HepG2 (cell line): Measurements from ENCODE around the gene SALL2. TPM values are rescaled to one million over a fixed set of nuclear protein-coding genes. Genes with fewer than 3 reads are reported as not detected.

Experiments
- DR1 ChIP-seq: sonication (generic); formaldehyde crosslinking; IDR thresholded peaks from 2 replicates; pipeline ENCODE4 v1.8.0; 2021; ENCODE audit warnings: mild to moderate bottlenecking, missing genetic modification reagents, inconsistent platforms
- FLYWCH1 ChIP-seq: sonication (generic); formaldehyde crosslinking; IDR thresholded peaks from 2 replicates; pipeline ENCODE4 v1.8.1; 2023; ENCODE audit warnings: mild to moderate bottlenecking, missing genetic modification reagents
- FOSL1 ChIP-seq: sonication (generic); formaldehyde crosslinking; IDR thresholded peaks from 2 replicates; pipeline ENCODE4 v1.9.0; 2021; ENCODE audit warnings: missing genetic modification reagents, borderline replicate concordance
- GATAD1 ChIP-seq: IDR thresholded peaks from 2 replicates; pipeline ENCODE4 v1.6.1; 2016; ENCODE audit warnings: missing genetic modification reagents, missing compliant biosample characterization
- GRHL1 ChIP-seq: sonication (generic); formaldehyde crosslinking; conservative IDR thresholded peaks from 2 replicates; pipeline ENCODE4 v1.8.0; 2022; ENCODE audit warnings: missing genetic modification reagents
- JARID2 ChIP-seq: sonication (generic); formaldehyde crosslinking; IDR thresholded peaks from 2 replicates; pipeline ENCODE4 v1.8.1; 2023; ENCODE audit warnings: missing genetic modification reagents, inconsistent platforms; ENCODE audit not compliant: insufficient replicate concordance
- JDP2 ChIP-seq: sonication (generic); formaldehyde crosslinking; IDR thresholded peaks from 2 replicates; pipeline ENCODE4 v1.8.1; 2022; ENCODE audit warnings: missing genetic modification reagents, borderline replicate concordance
- NCOA2 ChIP-seq: sonication (generic); formaldehyde crosslinking; IDR thresholded peaks from 2 replicates; pipeline ENCODE4 v1.8.0; 2022; ENCODE audit warnings: inconsistent platforms
- NFIC ChIP-seq: IDR thresholded peaks from 2 replicates; pipeline ENCODE4 v1.6.1; 2012; ENCODE audit warnings: mild to moderate bottlenecking, low read length, inconsistent platforms
- NFKB2 ChIP-seq: sonication (generic); formaldehyde crosslinking; IDR thresholded peaks from 2 replicates; pipeline ENCODE4 v1.4.0; 2020; ENCODE audit warnings: missing genetic modification reagents, borderline replicate concordance
- NR2F2 ChIP-seq: IDR thresholded peaks from 2 replicates; pipeline ENCODE4 v1.6.1; 2012; ENCODE audit warnings: low read depth, inconsistent platforms, borderline replicate concordance
- RFX1 ChIP-seq: fragments of 450-650 bp; IDR thresholded peaks from 2 replicates; pipeline ENCODE4 v1.6.1; 2017
- RXRA ChIP-seq: sonication (generic); formaldehyde crosslinking; IDR thresholded peaks from 2 replicates; pipeline ENCODE4 v1.5.1; 2020; ENCODE audit warnings: missing genetic modification reagents
- TBL1XR1 ChIP-seq: fragments of 150-350 bp; IDR thresholded peaks from 2 replicates; pipeline ENCODE4 v1.6.1; 2014; ENCODE audit warnings: borderline replicate concordance, low read length; ENCODE audit not compliant: partially characterized antibody
- TCF7 ChIP-seq: sonication (generic); IDR thresholded peaks from 2 replicates; pipeline ENCODE4 v1.6.1; 2016; ENCODE audit warnings: antibody characterized with exemption, low read depth
- ZFP1 ChIP-seq: IDR thresholded peaks from 2 replicates; pipeline ENCODE4 v1.6.1; 2016
- ZFP41 ChIP-seq: sonication (generic); formaldehyde crosslinking; IDR thresholded peaks from 2 replicates; pipeline ENCODE4 v1.4.0; 2020; ENCODE audit warnings: mild to moderate bottlenecking, missing genetic modification reagents, borderline replicate concordance
- ZNF180 ChIP-seq: sonication (generic); formaldehyde crosslinking; IDR thresholded peaks from 2 replicates; pipeline ENCODE4 v1.4.0; 2020; ENCODE audit warnings: low read depth, missing genetic modification reagents, borderline replicate concordance
- ZNF550 ChIP-seq: sonication (generic); formaldehyde crosslinking; IDR thresholded peaks from 2 replicates; pipeline ENCODE4 v1.4.0; 2020; ENCODE audit warnings: mild to moderate bottlenecking, missing genetic modification reagents, borderline replicate concordance
- ZNF629 ChIP-seq: sonication (generic); formaldehyde crosslinking; conservative IDR thresholded peaks from 2 replicates; pipeline ENCODE4 v1.5.0; 2020; ENCODE audit warnings: missing genetic modification reagents
- ZNF766 ChIP-seq: sonication (generic); formaldehyde crosslinking; IDR thresholded peaks from 2 replicates; pipeline ENCODE4 v1.5.0; 2020; ENCODE audit warnings: missing genetic modification reagents, borderline replicate concordance
- ZSCAN22 ChIP-seq: sonication (generic); formaldehyde crosslinking; IDR thresholded peaks from 2 replicates; pipeline ENCODE4 v1.4.0; 2020; ENCODE audit warnings: mild to moderate bottlenecking, missing genetic modification reagents
- polyA plus RNA-seq, 8 experiments: library from polyadenylated mRNA; depleted of rRNA in 3 of 8; stranded (reverse) in 7 of 8; unstranded in 1 of 8; fragments of >200 nt; fragmentation: Illumina TruSeq in 4 of 8; extraction: Trizol in 4 of 8; gene quantifications; 2 replicates each; pipeline versions ENCODE4 v1.2.1 to v1.2.3, GENCODE V29; 2011 to 2016; ENCODE audit warnings: low read depth in 4 of 8, missing spikeins in 1 of 8, mixed read lengths in 1 of 8; ENCODE audit not compliant: insufficient read depth in 1 of 8
- total RNA-seq, 5 experiments: library from RNA; depleted of rRNA; stranded (reverse); fragments of >200 nt; fragmentation: Illumina TruSeq; extraction: Trizol; gene quantifications; 2 replicates each; pipeline ENCODE4 v1.2.3, GENCODE V29; 2016; ENCODE audit warnings: low read depth in 1 of 5
- TF ChIP-seq, protein P1 (sequence below): IDR thresholded peaks from 2 replicates; pipeline ENCODE4 v1.6.1; 2016
- TF ChIP-seq, protein P2 (sequence below): sonication (generic); formaldehyde crosslinking; conservative IDR thresholded peaks from 2 replicates; pipeline ENCODE4 v1.5.0; 2020; ENCODE audit warnings: missing genetic modification reagents

Gene SALL2
- total and polyA plus RNA-seq, 2 of the 13 experiments (the other 11 are each of a cell fraction or from before 2014, with no cell fraction given), result 4.9 to 5.8 TPM

- TF ChIP-seq ZFP41, result no peak
- no peak for TF ChIP-seq JARID2 (CRISPR knock-in tag)
- no peak for TF ChIP-seq GATAD1 (CRISPR knock-in tag)
- TF ChIP-seq GRHL1, result no peak
- no peak for TF ChIP-seq ZNF550 (CRISPR knock-in tag)
- TF ChIP-seq NFKB2, result peak; percentile 50; the same call in 1 of the 2 replicates
- TF ChIP-seq TCF7, result no peak
- no peak for TF ChIP-seq JDP2
- TF ChIP-seq NR2F2, result no peak
- no peak for TF ChIP-seq DR1 (CRISPR knock-in tag)
- TF ChIP-seq ZNF629 (CRISPR knock-in tag), result no peak
- TF ChIP-seq ZSCAN22, result no peak
- TF ChIP-seq ZNF766, result 0 out of 2 replicates have a peak, but pooled peaks have one; percentile 17
- no peak for TF ChIP-seq RFX1
- no peak for TF ChIP-seq NFIC
- no peak for TF ChIP-seq FLYWCH1
- TF ChIP-seq TBL1XR1, result no peak
- no peak for TF ChIP-seq RXRA (CRISPR knock-in tag)
- TF ChIP-seq ZNF180 (CRISPR knock-in tag), result no peak
- no peak for TF ChIP-seq ZFP1
- no peak for TF ChIP-seq FOSL1 (CRISPR knock-in tag)
- TF ChIP-seq, protein P1, sequence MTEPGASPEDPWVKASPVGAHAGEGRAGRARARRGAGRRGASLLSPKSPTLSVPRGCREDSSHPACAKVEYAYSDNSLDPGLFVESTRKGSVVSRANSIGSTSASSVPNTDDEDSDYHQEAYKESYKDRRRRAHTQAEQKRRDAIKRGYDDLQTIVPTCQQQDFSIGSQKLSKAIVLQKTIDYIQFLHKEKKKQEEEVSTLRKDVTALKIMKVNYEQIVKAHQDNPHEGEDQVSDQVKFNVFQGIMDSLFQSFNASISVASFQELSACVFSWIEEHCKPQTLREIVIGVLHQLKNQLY (CRISPR knock-in tag), result no peak
- TF ChIP-seq, protein P2, sequence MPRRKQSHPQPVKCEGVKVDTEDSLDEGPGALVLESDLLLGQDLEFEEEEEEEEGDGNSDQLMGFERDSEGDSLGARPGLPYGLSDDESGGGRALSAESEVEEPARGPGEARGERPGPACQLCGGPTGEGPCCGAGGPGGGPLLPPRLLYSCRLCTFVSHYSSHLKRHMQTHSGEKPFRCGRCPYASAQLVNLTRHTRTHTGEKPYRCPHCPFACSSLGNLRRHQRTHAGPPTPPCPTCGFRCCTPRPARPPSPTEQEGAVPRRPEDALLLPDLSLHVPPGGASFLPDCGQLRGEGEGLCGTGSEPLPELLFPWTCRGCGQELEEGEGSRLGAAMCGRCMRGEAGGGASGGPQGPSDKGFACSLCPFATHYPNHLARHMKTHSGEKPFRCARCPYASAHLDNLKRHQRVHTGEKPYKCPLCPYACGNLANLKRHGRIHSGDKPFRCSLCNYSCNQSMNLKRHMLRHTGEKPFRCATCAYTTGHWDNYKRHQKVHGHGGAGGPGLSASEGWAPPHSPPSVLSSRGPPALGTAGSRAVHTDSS (CRISPR knock-in tag), result no peak
- TF ChIP-seq NCOA2 (CRISPR knock-in tag), result no peak; the same call in 1 of the 2 replicates
These were observed at the start of gene SALL2 (continued) for GRCh38 chr14:21525962-21526671.
